ENCODE measurements around the gene KCNQ1. TPM values are rescaled to one million over a fixed set of nuclear protein-coding genes. Genes with fewer than 3 reads are reported as not detected.

Gene KCNQ1
- total RNA-seq, 4 donors from 2014 or later = 2.6 to 12.7 (median 4.9) TPM

DNA sequence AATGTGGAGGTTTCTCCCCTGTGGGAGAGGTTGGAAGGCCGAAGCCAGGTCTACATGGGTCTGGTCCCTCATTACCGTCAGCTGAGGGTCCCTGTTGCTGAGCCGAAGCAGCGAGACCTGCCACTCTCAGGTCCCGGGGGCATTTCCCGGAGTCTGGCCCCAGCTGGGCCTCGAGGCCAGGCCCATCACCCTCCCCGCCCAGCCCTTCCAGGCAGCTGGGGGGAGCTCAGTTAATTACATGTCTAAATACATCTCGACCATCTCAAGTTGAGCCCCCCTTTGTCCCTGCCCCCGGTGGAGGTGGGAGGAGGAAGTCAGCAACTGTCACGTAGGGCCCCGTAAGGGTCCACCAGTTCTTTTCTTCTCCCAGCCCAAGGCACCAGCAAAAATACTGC is 437.2 kb downstream of the KCNQ1 start:
- no peak for ATAC-seq
- peak overlapping the region in 3 of 4 donors; percentile 38 to 96 (median 93) for H3K27ac ChIP-seq
- peaks cover 0 to 44% (median 19%) of the 10 kb centered on the region in 3 donors for H3K4me1 ChIP-seq
- peaks cover 0 to 17% of the 10 kb centered on the region in 2 donors for H3K36me3 ChIP-seq
- peak overlapping the region in 1 of 2 donors; percentile 84 for H3K4me3 ChIP-seq
- 40% methylated on average over 4 of the region's 12 CpGs; no CpG with 5 or more reads in 1 of the 2 donors for WGBS, 2 donors (ENCODE audit: low coverage in 1 of 2)
- no peak for TF ChIP-seq EP300 (IDR thresholded peaks at IDR 0.05)
- no peak for TF ChIP-seq CTCF (IDR thresholded peaks at IDR 0.05)
- no peak for TF ChIP-seq POLR2A (IDR thresholded peaks at IDR 0.05)
- no peak for TF ChIP-seq POLR2AphosphoS5 (IDR thresholded peaks at IDR 0.05)
- peaks cover 0 to 12% (median 0%) of the 10 kb centered on the region in 3 donors for H3K9me3 ChIP-seq
- H3K27me3 ChIP-seq = no peaks in the 10 kb centered on the region

DNA sequence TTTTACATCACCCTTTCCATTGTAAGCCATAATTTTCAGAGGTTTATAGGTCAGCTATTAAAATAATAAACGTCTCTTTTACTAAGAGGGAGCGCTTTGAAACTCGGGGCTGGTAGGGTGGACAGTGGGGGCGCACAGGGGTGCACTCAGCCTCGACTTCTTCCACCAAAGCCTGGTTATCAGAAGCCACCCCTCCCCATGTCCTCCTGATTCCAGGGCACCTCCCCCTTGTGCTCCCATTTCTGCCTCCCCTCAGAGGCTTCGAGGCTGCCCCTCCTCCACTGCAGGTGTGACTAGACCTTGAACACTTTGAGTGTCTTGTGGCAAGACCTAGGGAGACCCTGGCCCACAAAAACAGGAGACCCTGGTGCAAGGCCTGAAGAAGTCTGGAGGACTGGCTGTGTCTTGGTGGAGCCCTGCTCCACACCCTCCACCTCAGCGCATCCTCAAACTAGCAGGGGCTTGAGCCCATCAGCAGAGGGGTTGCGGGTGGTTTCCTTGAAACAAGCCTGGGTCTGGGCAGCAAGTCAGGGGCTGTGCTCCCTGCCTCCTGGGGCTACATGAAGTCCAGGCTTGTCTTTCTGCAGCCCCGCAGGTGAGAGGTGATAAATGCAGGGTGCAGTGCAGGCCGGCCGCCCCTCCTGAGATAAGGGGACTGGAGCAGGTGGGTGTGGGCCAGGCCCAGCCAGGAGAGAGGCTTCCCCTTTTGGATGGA is 437.7 kb downstream of the KCNQ1 start:
- peak overlapping the region in 1 of 2 donors; percentile 84 for H3K4me3 ChIP-seq
- 64 to 100% methylated on average over 1 to 5 of the region's 11 CpGs for WGBS, 2 donors (ENCODE audit: low coverage in 1 of 2)
- H3K27ac ChIP-seq = peak overlapping the region in 3 of 4 donors; percentile 38 to 96 (median 93)
- H3K36me3 ChIP-seq = peaks cover 0 to 17% of the 10 kb centered on the region in 2 donors
- no peak for ATAC-seq
- H3K27me3 ChIP-seq = no peaks in the 10 kb centered on the region
- H3K4me1 ChIP-seq = peaks cover 0 to 50% (median 19%) of the 10 kb centered on the region in 3 donors
- peaks cover 0 to 7% (median 0%) of the 10 kb centered on the region in 3 donors for H3K9me3 ChIP-seq
- TF ChIP-seq CTCF (IDR thresholded peaks at IDR 0.05) (peak in 1 of 4 experiments; percentile 7), POLR2A (IDR thresholded peaks at IDR 0.05) (no peak)

DNA sequence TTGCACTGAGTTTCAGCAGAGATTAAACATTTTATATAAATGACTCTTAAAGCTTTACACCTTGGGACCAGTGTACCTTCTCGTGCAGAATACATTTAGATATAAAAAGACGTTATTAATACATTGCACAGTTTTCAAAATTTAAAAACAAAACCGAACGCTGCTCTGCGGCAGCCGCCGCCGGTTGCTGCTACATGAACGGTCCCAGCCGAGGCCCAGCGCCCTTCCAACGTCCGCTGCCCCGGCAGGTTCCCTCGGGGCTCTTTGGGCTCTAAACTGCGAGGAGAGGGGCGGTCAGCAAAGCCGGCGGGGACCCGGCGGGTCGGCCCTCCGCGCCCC is 438.8 kb downstream of the KCNQ1 start:
- TF ChIP-seq POLR2A (IDR thresholded peaks at IDR 0.05) (no peak), CTCF (IDR thresholded peaks at IDR 0.05) (no peak), POLR2AphosphoS5 (IDR thresholded peaks at IDR 0.05) (no peak)
- H3K9me3 ChIP-seq = peaks cover 0 to 7% (median 0%) of the 10 kb centered on the region in 3 donors
- ATAC-seq = no peak
- peak overlapping the region; percentile 74 to 96 (median 91) for H3K27ac ChIP-seq
- peak overlapping the region; percentile 77 to 84 for H3K4me3 ChIP-seq
- H3K4me1 ChIP-seq = peaks cover 0 to 61% (median 24%) of the 10 kb centered on the region in 3 donors
- no peaks in the 10 kb centered on the region for H3K27me3 ChIP-seq
- peaks cover 0 to 14% of the 10 kb centered on the region in 2 donors for H3K36me3 ChIP-seq
- 1 to 2% methylated on average over 8 to 15 of the region's 24 CpGs for WGBS, 2 donors (ENCODE audit: low coverage in 1 of 2)

DNA sequence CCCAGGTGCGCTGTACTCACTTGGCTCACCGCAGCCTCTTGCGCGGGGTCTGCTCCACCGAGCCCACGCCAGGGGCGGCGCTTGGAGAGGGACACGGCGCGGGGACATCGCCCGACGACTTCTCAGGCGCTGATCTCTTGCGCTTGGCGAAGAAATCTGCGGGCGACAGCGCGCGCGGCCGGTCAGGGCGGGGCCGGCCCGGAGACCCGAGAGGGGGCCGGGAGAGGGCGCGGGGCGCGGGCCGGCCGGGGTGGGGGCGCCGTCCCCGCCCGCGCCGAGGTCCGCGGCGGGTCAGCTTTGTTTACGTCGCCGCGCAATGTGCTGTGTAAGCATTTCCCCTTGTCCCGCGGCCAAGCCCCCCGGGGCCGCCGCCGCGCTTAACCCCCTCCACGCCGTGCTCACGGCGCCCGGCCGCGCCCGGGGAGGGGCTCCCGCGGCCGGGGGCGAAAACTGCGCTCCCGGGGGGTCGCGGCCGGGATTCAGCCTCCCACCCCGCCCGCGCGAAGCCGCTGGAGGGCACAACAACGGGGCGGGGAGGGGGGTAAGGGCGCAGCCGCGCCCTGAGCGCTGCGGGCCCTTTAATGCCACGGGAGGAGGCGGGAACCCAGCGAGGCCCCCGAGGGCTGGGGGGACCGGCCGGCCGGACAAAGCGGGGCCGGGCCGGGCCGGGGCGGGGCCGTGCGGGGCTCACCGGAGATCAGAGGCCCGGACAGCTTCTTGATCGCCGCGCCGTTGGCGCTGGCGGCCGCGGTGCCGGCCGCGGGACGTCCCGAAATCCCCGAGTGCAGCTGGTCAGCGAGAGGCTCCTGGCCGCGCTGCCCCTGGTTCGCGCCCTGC is 439.4 kb downstream of the KCNQ1 start:
- no CpG with 5 or more reads among the region's 119 CpGs for WGBS, 2 donors (ENCODE audit: low coverage in 1 of 2)
- no peak for TF ChIP-seq EP300 (IDR thresholded peaks at IDR 0.05)
- peak; percentile 21 for TF ChIP-seq POLR2AphosphoS5 (IDR thresholded peaks at IDR 0.05)
- TF ChIP-seq CTCF (IDR thresholded peaks at IDR 0.05) = peak in 1 of 4 experiments; percentile 8
- TF ChIP-seq POLR2A (IDR thresholded peaks at IDR 0.05) = peak; percentile 61 to 74
- peak; percentile 53 for ATAC-seq
- Histone ChIP-seq H3K27me3 (no peaks in the 10 kb centered on the region), H3K27ac (peak overlapping the region; percentile 76 to 96 (median 91)), H3K36me3 (peaks cover 0 to 8% of the 10 kb centered on the region in 2 donors), H3K9me3 (peaks cover 0 to 1% (median 0%) of the 10 kb centered on the region in 3 donors), H3K4me1 (peaks cover 0 to 61% (median 24%) of the 10 kb centered on the region in 3 donors), H3K4me3 (peak overlapping the region; percentile 77 to 84)

All from gastroesophageal sphincter (tissue), 4 donors.